GM23338 (cell line): ENCODE measurements around the gene ANKRD1. TPM values are rescaled to one million over a fixed set of nuclear protein-coding genes. Genes with fewer than 3 reads are reported as not detected.

Experiments used
- ATAC-seq: fragments of 200-7000 bp; cut with Tn5 transposase; 3 replicates; pipeline ENCODE4 v1.9.1; 2020
- DNase-seq: peaks from one replicate; pipeline ENCODE4 v3.0.0-alpha.2; 2015; ENCODE audit warnings: low spot score
- H2AFZ ChIP-seq: fragments of 200-600 bp; sonication (generic); 2 replicates; pipeline ENCODE4 v1.8.0; 2016; ENCODE audit warnings: antibody characterized with exemption, mild to moderate bottlenecking, moderate library complexity
- H3F3A ChIP-seq: fragments of 200-600 bp; sonication (generic); replicated peaks from 2 replicates; pipeline ENCODE4 v1.8.0; 2017; ENCODE audit warnings: antibody characterized with exemption, mixed run types, low read depth
- H3K27ac ChIP-seq: fragments of 200-600 bp; sonication (generic); 2 replicates; pipeline ENCODE4 v1.6.1; 2016; ENCODE audit warnings: low read depth
- H3K27me3 ChIP-seq: fragments of 200-600 bp; sonication (generic); 2 replicates; pipeline ENCODE4 v1.8.0; 2016; ENCODE audit warnings: mild to moderate bottlenecking, mixed run types, moderate library complexity; ENCODE audit not compliant: insufficient read depth
- H3K36me3 ChIP-seq: fragments of 200-600 bp; sonication (generic); 2 replicates; pipeline ENCODE4 v1.8.0; 2016; ENCODE audit warnings: mild to moderate bottlenecking; ENCODE audit not compliant: insufficient read depth
- H3K4me1 ChIP-seq: fragments of 200-600 bp; sonication (generic); 2 replicates; pipeline ENCODE4 v1.8.0; 2016; ENCODE audit warnings: mild to moderate bottlenecking, moderate library complexity; ENCODE audit not compliant: insufficient read depth
- H3K4me2 ChIP-seq: fragments of 200-600 bp; sonication (generic); 2 replicates; pipeline ENCODE4 v1.7.1; 2017; ENCODE audit warnings: mixed run types
- H3K4me3 ChIP-seq: fragments of 200-600 bp; sonication (generic); 2 replicates; pipeline ENCODE4 v1.6.1; 2016; ENCODE audit warnings: mixed run types
- H3K79me2 ChIP-seq: fragments of 200-600 bp; sonication (generic); replicated peaks from 2 replicates; pipeline ENCODE4 v1.8.0; 2017; ENCODE audit warnings: mild to moderate bottlenecking; ENCODE audit not compliant: insufficient read depth
- H3K9me2 ChIP-seq: fragments of 200-600 bp; sonication (generic); 2 replicates; pipeline ENCODE4 v1.8.0; 2017; ENCODE audit not compliant: insufficient read depth
- H4K20me1 ChIP-seq: fragments of 200-600 bp; sonication (generic); replicated peaks from 2 replicates; pipeline ENCODE4 v1.8.0; 2017; ENCODE audit warnings: mild to moderate bottlenecking; ENCODE audit not compliant: insufficient read depth
- H3K27ac Mint-ChIP-seq: 2 replicates; pipeline ENCODE4 v1.8.0; 2020; ENCODE audit warnings: inconsistent platforms, mild to moderate bottlenecking, moderate library complexity, mixed read lengths
- H3K27me3 Mint-ChIP-seq: 3 replicates; pipeline ENCODE4 v1.8.0; 2022; ENCODE audit warnings: low read depth, mild to moderate bottlenecking, moderate library complexity, mixed read lengths, inconsistent platforms; ENCODE audit not compliant: insufficient read depth, poor library complexity
- H3K36me3 Mint-ChIP-seq: 3 replicates; pipeline ENCODE4 v1.8.0; 2021; ENCODE audit warnings: low read depth, mild to moderate bottlenecking, inconsistent platforms, moderate library complexity, mixed read lengths
- H3K4me1 Mint-ChIP-seq: 3 replicates; pipeline ENCODE4 v1.8.0; 2020; ENCODE audit warnings: mild to moderate bottlenecking, inconsistent platforms, mixed read lengths
- H3K4me3 Mint-ChIP-seq: 3 replicates; pipeline ENCODE4 v1.8.0; 2021; ENCODE audit warnings: moderate library complexity, mild to moderate bottlenecking, inconsistent platforms, mixed read lengths
- H3K9me3 Mint-ChIP-seq: 3 replicates; pipeline ENCODE4 v1.8.0; 2020; ENCODE audit warnings: moderate library complexity, mild to moderate bottlenecking, inconsistent platforms, mixed read lengths
- CREB1 ChIP-seq: fragments of 250-450 bp; sonication (Bioruptor Pico); IDR thresholded peaks from 2 replicates; pipeline ENCODE4 v1.5.0; 2020; ENCODE audit warnings: low read depth, mild to moderate bottlenecking, moderate library complexity
- EZH2phosphoT487 ChIP-seq: fragments of 200-600 bp; sonication (generic); IDR thresholded peaks from one replicate; pipeline ENCODE4 v1.8.1; 2018; ENCODE audit warnings: antibody characterized with exemption; ENCODE audit not compliant: unreplicated experiment
- JUNB ChIP-seq: IDR thresholded peaks from one replicate; pipeline ENCODE4 v1.6.1; 2016; ENCODE audit warnings: antibody characterized with exemption; ENCODE audit not compliant: unreplicated experiment
- NANOG ChIP-seq: IDR thresholded peaks from 2 replicates; pipeline ENCODE4 v1.6.1; 2016; ENCODE audit warnings: antibody characterized with exemption, borderline replicate concordance
- STAT1 ChIP-seq: IDR thresholded peaks from one replicate; pipeline ENCODE4 v1.6.1; 2016; ENCODE audit warnings: antibody characterized with exemption; ENCODE audit not compliant: unreplicated experiment
- ZNF114 ChIP-seq: fragments of 250-450 bp; sonication (Bioruptor Pico); IDR thresholded peaks from 2 replicates; pipeline ENCODE4 v1.5.0; 2020; ENCODE audit warnings: mild to moderate bottlenecking, moderate library complexity
- ZNF462 ChIP-seq: fragments of 250-450 bp; sonication (Bioruptor Pico); IDR thresholded peaks from 2 replicates; pipeline ENCODE4 v1.5.0; 2020; ENCODE audit warnings: mild to moderate bottlenecking, moderate library complexity
- polyA plus RNA-seq: library from polyadenylated mRNA; unstranded; fragments of >200 nt; fragmentation: Nextera tagmentation; extraction: Ambion mirVana; gene quantifications from 2 replicates; pipeline ENCODE4 v1.2.1, GENCODE V29; 2016
- total RNA-seq: library from RNA; depleted of rRNA; stranded (reverse); fragments of >200 nt; shearing (Covaris generic); gene quantifications from 2 replicates; pipeline ENCODE4 v1.2.3, GENCODE V29; 2014
- TF ChIP-seq, protein P1 (sequence below): IDR thresholded peaks from 2 replicates; pipeline ENCODE4 v1.6.1; 2016; ENCODE audit warnings: antibody characterized with exemption
- TF ChIP-seq, protein P2 (sequence below): IDR thresholded peaks from one replicate; pipeline ENCODE4 v1.6.1; 2018; ENCODE audit warnings: antibody characterized with exemption; ENCODE audit not compliant: unreplicated experiment

Gene ANKRD1
- total and polyA plus RNA-seq, 2 experiments from 2014 or later, result 0.10 TPM; not detected in 1

DNA sequence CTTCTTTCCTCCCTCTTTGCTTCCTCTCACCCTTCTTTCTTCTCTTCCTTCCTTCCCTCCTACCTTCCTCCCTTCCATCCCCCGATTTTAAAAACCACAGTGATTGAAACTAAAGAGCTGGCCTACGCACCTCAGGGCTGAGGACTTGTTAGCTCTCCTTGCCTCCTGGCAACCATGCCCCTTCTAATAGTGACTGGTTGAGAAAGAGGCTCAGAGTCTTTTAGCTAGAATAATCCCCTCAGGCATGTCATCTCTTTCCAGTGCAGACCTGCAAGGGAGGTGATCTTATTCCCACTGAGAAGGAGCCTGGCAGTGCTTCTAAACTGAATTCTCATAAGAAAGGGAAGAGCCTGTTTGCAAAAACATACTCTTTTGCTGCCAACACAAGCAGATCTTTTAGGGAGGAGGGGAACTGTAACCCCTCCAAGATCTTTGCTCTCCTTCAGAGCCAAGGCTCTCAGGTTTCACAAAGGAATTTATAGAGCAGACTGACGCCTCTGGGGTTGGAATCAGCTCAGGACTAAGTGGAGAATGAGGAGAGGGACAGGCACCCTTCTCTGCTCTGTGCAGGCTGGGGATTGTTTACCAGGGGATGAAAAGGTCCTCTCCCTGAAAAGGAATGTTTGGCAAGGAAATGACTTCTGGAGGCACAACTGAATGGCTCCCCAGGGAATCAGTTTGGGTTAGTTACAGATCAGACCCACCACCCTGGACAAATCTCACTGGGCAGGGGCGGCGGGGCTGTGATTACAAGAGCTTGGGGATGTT, 9.4 kb upstream of the ANKRD1 start:
- H3K36me3 ChIP-seq, result no peaks in the 10 kb centered on the region
- H3K9me2 ChIP-seq, result no peaks in the 10 kb centered on the region
- Mint-ChIP-seq H3K27ac (no peak overlapping the region), H3K9me3 (no peaks in the 10 kb centered on the region), H3K4me1 (peaks cover 27% of the 10 kb centered on the region), H3K4me3 (peak overlapping the region; percentile 45), H3K36me3 (no peaks in the 10 kb centered on the region), H3K27me3 (peaks cover 99% of the 10 kb centered on the region)
- peaks cover 4% of the 10 kb centered on the region for H4K20me1 ChIP-seq
- H2AFZ ChIP-seq, result no peak overlapping the region
- TF ChIP-seq JUNB, result no peak
- TF ChIP-seq NANOG, result no peak
- TF ChIP-seq, protein P1, sequence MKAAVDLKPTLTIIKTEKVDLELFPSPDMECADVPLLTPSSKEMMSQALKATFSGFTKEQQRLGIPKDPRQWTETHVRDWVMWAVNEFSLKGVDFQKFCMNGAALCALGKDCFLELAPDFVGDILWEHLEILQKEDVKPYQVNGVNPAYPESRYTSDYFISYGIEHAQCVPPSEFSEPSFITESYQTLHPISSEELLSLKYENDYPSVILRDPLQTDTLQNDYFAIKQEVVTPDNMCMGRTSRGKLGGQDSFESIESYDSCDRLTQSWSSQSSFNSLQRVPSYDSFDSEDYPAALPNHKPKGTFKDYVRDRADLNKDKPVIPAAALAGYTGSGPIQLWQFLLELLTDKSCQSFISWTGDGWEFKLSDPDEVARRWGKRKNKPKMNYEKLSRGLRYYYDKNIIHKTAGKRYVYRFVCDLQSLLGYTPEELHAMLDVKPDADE, result no peak
- no peak for TF ChIP-seq ZNF114 (CRISPR knock-in tag)
- TF ChIP-seq, protein P2, sequence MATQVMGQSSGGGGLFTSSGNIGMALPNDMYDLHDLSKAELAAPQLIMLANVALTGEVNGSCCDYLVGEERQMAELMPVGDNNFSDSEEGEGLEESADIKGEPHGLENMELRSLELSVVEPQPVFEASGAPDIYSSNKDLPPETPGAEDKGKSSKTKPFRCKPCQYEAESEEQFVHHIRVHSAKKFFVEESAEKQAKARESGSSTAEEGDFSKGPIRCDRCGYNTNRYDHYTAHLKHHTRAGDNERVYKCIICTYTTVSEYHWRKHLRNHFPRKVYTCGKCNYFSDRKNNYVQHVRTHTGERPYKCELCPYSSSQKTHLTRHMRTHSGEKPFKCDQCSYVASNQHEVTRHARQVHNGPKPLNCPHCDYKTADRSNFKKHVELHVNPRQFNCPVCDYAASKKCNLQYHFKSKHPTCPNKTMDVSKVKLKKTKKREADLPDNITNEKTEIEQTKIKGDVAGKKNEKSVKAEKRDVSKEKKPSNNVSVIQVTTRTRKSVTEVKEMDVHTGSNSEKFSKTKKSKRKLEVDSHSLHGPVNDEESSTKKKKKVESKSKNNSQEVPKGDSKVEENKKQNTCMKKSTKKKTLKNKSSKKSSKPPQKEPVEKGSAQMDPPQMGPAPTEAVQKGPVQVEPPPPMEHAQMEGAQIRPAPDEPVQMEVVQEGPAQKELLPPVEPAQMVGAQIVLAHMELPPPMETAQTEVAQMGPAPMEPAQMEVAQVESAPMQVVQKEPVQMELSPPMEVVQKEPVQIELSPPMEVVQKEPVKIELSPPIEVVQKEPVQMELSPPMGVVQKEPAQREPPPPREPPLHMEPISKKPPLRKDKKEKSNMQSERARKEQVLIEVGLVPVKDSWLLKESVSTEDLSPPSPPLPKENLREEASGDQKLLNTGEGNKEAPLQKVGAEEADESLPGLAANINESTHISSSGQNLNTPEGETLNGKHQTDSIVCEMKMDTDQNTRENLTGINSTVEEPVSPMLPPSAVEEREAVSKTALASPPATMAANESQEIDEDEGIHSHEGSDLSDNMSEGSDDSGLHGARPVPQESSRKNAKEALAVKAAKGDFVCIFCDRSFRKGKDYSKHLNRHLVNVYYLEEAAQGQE, result no peak
- TF ChIP-seq EZH2phosphoT487, result no peak
- TF ChIP-seq CREB1 (CRISPR knock-in tag), result no peak
- no peak for TF ChIP-seq ZNF462 (CRISPR knock-in tag)
- no peak for TF ChIP-seq STAT1
- H3K4me1 ChIP-seq, result peaks cover 26% of the 10 kb centered on the region
- ATAC-seq (peak; percentile 79), DNase-seq (peak; percentile 69)
- peak overlapping the region; percentile 41; the same call in 1 of the 2 replicates for H3K27ac ChIP-seq
- peak overlapping the region; percentile 31 for H3K4me3 ChIP-seq
- H3K4me2 ChIP-seq, result peak overlapping the region; percentile 66
- H3K27me3 ChIP-seq, result peaks cover 96% of the 10 kb centered on the region
- no peaks in the 10 kb centered on the region for H3K79me2 ChIP-seq
- H3F3A ChIP-seq, result peaks cover 6% of the 10 kb centered on the region
